ENCODE data around the gene SPSB3. TPM values are rescaled to one million over a fixed set of nuclear protein-coding genes. Genes with fewer than 3 reads are reported as not detected.

SPSB3 gene
- polyA plus RNA-seq, 1 experiment = 36.5 TPM

- Histone ChIP-seq H3K36me3 (ENCODE audit: control insufficient read depth, insufficient read depth, low read length) (peaks cover 29% of the 10 kb centered on the region), H3K4me3 (ENCODE audit: low read depth, low read length) (peak overlapping the region; percentile 92), H3K27me3 (ENCODE audit: control insufficient read depth, insufficient read depth, low read length) (no peaks in the 10 kb centered on the region)
- ChIA-PET CTCF (interaction anchor here (1.0 to 1.9 kb wide), 4 partner anchors 9 to 68 kb away, joined by 3 to 11 read pairs (median 6); partner anchors contain the start of genes MAPK8IP3, NUBP2 and SPSB3), POLR2A (no interaction called here)
- TF ChIP-seq CTCF (IDR thresholded peaks at IDR 0.05; ENCODE audit: insufficient read depth, low read depth, low read length) = no peak
- DNase-seq (ENCODE audit: low read depth) = no peak
Observed at GRCh38 chr16:1773703-1774447, 8.5 kb downstream of the SPSB3 start.

- ChIA-PET POLR2A (interaction anchor here (0.6 kb wide), 1 partner anchor 68 kb away, joined by 4 read pairs; no protein-coding TSS in a partner anchor), CTCF (interaction anchor here (0.6 to 1.9 kb wide), 7 partner anchors 9 to 81 kb away, joined by 3 to 11 read pairs (median 3); partner anchors contain the start of genes MAPK8IP3, NUBP2 and SPSB3)
- H3K27me3 ChIP-seq (ENCODE audit: control insufficient read depth, insufficient read depth, low read length) = no peaks in the 10 kb centered on the region
- TF ChIP-seq CTCF (IDR thresholded peaks at IDR 0.05; ENCODE audit: insufficient read depth, low read depth, low read length) = peak; percentile 62
- no peak for DNase-seq (ENCODE audit: low read depth)
- peak within 1 kb of the TSS; percentile 92 for H3K4me3 ChIP-seq (ENCODE audit: low read depth, low read length)
- H3K36me3 ChIP-seq (ENCODE audit: control insufficient read depth, insufficient read depth, low read length) = peaks cover 35% of the 10 kb centered on the region
Observed at GRCh38 chr16:1772908-1773702, 9.3 kb downstream of the SPSB3 start, which contains the start of gene MRPS34. Gene MRPS34 (minus strand): TSS chr16:1773134. CDS start chr16:1773119, 15 bp downstream.

DNA sequence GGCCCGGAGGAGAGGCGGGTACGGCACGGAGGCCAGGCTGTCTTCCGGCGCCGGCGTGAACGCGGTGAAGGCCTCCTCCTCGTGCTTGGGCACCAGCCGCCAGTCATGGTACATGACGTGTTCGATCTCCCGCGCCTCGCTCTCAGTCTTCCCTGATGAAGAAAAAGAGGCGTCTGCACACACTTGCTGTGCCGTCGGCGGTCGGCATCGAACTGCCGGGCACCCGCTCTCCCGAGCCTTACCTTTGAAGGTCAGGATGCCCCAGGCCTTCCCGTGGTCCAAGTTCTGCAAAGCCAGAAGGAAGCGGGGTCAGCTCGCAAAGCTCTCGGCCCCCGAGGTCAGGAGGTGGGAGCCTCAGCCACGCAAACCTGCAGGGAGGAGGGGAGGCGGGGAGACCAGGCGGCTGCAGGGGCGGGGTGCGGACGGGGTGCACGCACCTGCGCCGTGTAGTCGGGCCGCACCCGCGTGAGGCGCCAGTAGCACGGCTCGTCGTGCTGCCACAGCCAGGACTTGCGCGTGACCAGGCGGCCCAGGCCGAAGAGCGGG is 9.9 kb downstream of the SPSB3 start, which contains the start of gene EME2:
Gene EME2 (plus strand): TSS at position 449 of the 546 bp plus-strand sequence. CDS start 418 bp downstream, outside the sequence.
- Histone ChIP-seq H3K27me3 (ENCODE audit: control insufficient read depth, insufficient read depth, low read length) (no peaks in the 10 kb centered on the region), H3K36me3 (ENCODE audit: control insufficient read depth, insufficient read depth, low read length) (peaks cover 31% of the 10 kb centered on the region), H3K4me3 (ENCODE audit: low read depth, low read length) (peak within 1 kb of the TSS; percentile 92)
- POLR2A ChIA-PET = interaction anchor here (0.6 kb wide), 1 partner anchor 67 kb away, joined by 4 read pairs; no protein-coding TSS in a partner anchor
- DNase-seq (ENCODE audit: low read depth) = no peak
- CTCF ChIA-PET = interaction anchor here (0.6 to 1.9 kb wide), 4 partner anchors 10 to 80 kb away, joined by 3 to 8 read pairs (median 4); partner anchors contain the start of genes MAPK8IP3, NUBP2 and SPSB3
- no peak for TF ChIP-seq CTCF (IDR thresholded peaks at IDR 0.05; ENCODE audit: insufficient read depth, low read depth, low read length)

DNA sequence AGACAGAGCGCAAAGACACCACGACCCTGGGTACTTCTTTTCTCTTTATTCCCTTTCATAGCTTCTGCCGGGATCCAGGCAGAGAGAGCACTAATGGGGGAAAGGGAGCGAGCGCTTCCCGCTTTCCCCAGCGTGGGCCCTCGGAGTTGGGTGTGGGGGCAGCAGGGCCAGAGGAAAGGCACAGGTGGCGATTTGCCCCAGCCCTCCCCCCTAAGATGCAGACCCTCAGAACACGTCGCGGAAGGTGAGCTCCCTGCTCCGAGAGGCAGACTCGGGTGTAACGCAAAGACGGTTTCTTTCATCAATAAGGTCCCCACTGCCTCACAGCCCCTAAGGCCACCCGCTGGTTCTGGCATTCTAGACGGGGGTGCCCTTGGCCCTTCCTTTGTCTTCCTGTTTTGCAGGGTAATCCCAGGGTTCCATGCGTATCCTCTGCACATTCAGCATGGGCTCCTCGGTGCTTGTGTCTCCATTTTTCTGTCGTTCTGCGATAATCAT is 10.5 kb downstream of the SPSB3 start:
- Histone ChIP-seq H3K4me3 (ENCODE audit: low read depth, low read length) (peak overlapping the region; percentile 92), H3K27me3 (ENCODE audit: control insufficient read depth, insufficient read depth, low read length) (no peaks in the 10 kb centered on the region), H3K36me3 (ENCODE audit: control insufficient read depth, insufficient read depth, low read length) (peaks cover 31% of the 10 kb centered on the region)
- no peak for DNase-seq (ENCODE audit: low read depth)
- TF ChIP-seq CTCF (IDR thresholded peaks at IDR 0.05; ENCODE audit: insufficient read depth, low read depth, low read length) = no peak
- ChIA-PET POLR2A (no interaction called here), CTCF (interaction anchor here (1.8 kb wide), 1 partner anchor 11 kb away, joined by 5 read pairs; the partner anchor contains the start of genes NUBP2 and SPSB3)

Data from BJ (cell line).